Nephron progenitor cell (in vitro differentiated cells): Measurements from ENCODE around the gene TTC23L.
"Not testable (repeated sequence)": the region's sequence is repeated elsewhere in the genome, so short reads cannot be mapped to it uniquely, and the experiment has no call there.

Source experiments
- DNase-seq: peaks from one replicate; pipeline ENCODE4 v3.0.0; 2021
- H3K27ac Mint-ChIP-seq: 2 replicates; pipeline ENCODE4 v1.8.0; 2021; ENCODE audit warnings: mild to moderate bottlenecking, moderate library complexity, mixed read lengths
- H3K27me3 Mint-ChIP-seq: 2 replicates; pipeline ENCODE4 v1.8.0; 2021; ENCODE audit warnings: mild to moderate bottlenecking, low read depth, mixed read lengths; ENCODE audit not compliant: poor library complexity
- H3K36me3 Mint-ChIP-seq: 2 replicates; pipeline ENCODE4 v1.8.0; 2021; ENCODE audit warnings: low read depth, mixed read lengths
- H3K4me1 Mint-ChIP-seq: 2 replicates; pipeline ENCODE4 v1.8.0; 2021; ENCODE audit warnings: mixed read lengths
- H3K4me3 Mint-ChIP-seq: 2 replicates; pipeline ENCODE4 v1.8.0; 2021; ENCODE audit warnings: mild to moderate bottlenecking, moderate library complexity, mixed read lengths
- H3K9me3 Mint-ChIP-seq: 2 replicates; pipeline ENCODE4 v1.8.0; 2021; ENCODE audit warnings: mild to moderate bottlenecking, moderate library complexity, mixed read lengths
- TF ChIP-seq, protein P1 (sequence below): fragments of 200-600 bp; sonication (generic); IDR thresholded peaks from 2 replicates; pipeline ENCODE4 v1.5.0; 2021; ENCODE audit warnings: antibody characterized with exemption

Gene TTC23L

DNA sequence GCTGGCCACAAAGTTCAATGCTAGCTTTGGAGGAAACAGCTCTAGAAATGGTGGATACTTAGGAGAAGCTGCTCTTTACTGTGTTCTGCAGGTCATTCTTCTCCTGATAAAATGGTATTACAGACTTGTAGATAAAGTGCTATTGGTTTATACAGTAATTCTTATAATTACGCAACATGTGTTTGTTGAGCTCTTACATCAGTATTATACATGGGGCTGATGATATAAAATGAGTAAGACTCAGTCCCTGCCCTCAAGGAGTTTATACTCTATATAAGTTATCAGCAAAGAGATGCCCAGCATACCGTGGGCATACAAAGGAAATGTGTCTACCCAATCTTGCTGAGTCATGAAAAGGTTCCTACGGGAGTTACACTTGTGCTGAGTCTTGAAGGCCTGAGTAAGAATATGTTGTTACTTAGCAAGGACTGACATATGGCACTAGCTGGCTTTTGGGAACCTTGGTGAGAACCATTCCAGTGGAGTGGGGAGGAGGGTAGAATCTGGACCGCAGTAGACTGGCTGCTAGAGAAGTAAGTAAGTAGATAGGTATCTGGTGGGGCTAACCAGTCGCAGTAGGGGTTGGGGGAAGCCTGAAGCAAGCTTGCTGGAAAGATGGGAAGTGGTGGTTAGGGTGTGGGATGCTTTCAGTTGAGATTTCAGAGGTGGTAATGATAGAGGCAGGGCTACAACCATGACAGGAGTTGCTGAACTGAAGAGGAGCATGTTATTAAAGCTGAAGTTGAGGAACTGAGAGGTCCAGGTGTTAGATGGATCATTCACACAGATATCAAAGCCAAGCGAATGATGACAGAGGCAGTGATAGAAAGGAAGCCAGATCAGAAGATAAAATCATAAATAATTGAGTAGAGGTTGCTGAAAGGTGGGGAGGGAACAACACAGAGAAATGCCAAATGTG lies 11.1 kb upstream of the TTC23L start:
- peaks cover 49% of the 10 kb centered on the region for H3K36me3 Mint-ChIP-seq
- H3K4me3 Mint-ChIP-seq: no peak overlapping the region
- TF ChIP-seq, protein P1, sequence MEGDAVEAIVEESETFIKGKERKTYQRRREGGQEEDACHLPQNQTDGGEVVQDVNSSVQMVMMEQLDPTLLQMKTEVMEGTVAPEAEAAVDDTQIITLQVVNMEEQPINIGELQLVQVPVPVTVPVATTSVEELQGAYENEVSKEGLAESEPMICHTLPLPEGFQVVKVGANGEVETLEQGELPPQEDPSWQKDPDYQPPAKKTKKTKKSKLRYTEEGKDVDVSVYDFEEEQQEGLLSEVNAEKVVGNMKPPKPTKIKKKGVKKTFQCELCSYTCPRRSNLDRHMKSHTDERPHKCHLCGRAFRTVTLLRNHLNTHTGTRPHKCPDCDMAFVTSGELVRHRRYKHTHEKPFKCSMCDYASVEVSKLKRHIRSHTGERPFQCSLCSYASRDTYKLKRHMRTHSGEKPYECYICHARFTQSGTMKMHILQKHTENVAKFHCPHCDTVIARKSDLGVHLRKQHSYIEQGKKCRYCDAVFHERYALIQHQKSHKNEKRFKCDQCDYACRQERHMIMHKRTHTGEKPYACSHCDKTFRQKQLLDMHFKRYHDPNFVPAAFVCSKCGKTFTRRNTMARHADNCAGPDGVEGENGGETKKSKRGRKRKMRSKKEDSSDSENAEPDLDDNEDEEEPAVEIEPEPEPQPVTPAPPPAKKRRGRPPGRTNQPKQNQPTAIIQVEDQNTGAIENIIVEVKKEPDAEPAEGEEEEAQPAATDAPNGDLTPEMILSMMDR: no peak
- H3K4me1 Mint-ChIP-seq: no peaks in the 10 kb centered on the region
- no peaks in the 10 kb centered on the region for H3K9me3 Mint-ChIP-seq
- H3K27ac Mint-ChIP-seq: peak overlapping the region; percentile 13
- H3K27me3 Mint-ChIP-seq: no peaks in the 10 kb centered on the region
- no peak for DNase-seq

DNA sequence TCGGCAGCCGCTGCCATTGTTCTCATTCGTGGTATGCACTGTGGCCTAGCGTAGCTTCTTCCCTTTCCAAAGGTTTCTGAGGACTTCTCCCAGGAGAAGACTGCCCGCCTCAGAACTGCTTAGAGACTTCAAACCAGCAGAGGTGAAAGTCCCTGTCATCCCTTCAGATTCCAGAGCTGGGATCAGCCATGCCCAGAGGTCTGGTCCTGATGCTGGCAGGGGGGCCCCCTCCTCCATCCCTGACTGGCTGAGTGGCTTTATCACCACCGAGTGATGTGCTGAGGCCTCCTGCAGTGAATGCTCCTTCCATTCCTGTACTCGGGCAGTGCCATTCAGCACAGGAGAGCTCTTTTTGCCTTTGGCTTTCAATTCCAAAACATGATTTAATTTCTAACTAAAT lies 8.1 kb upstream of the TTC23L start:
- not testable (repeated sequence) for H3K27ac Mint-ChIP-seq, H3K27me3 Mint-ChIP-seq, DNase-seq, H3K9me3 Mint-ChIP-seq, H3K4me1 Mint-ChIP-seq, H3K4me3 Mint-ChIP-seq
- H3K36me3 Mint-ChIP-seq: peaks cover 35% of the 10 kb centered on the region

DNA sequence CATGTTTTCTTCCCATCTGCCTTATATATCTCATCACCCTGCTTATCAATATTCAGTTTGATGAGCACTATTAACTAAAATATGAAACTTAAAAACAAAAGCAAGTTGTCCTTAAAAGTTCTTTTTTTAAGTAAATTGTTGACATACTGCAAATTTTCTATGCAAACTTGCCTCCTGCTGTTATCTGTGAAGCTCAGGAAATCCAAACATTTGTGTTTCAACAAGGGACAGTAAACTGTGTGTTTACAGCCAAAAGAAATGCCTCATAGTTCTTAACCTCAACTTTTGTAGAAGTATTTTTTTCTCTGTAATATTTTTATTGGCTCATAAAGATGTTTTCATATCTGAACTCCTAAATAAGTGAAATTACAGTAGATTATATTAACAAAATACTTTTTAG lies 7.7 kb upstream of the TTC23L start:
- TF ChIP-seq, protein P1: no peak
- Mint-ChIP-seq H3K27ac (no peak overlapping the region), H3K4me1 (no peaks in the 10 kb centered on the region), H3K4me3 (no peak overlapping the region), H3K27me3 (peaks cover 3% of the 10 kb centered on the region), H3K36me3 (peaks cover 30% of the 10 kb centered on the region), H3K9me3 (no peaks in the 10 kb centered on the region)
- no peak for DNase-seq

DNA sequence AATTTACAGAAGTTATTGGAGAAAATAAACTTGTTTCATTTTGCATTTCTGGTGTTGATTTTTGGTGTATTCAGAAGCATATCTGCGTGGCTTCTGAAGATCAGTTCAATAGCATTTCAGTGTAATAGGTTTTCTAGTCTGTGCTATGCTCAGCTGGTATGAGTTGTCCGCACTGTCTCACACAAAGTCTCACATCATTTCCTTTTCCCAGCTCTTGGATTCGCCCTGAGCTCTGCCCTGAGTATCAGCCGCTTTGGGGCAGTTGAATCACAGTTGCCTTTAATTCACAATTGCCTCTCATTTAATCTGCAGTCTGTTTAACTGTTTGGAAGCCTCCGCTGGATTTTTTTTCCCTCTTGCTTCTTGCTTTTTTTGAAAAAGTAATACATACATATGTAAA lies 6.4 kb upstream of the TTC23L start:
- TF ChIP-seq, protein P1: no peak

DNA sequence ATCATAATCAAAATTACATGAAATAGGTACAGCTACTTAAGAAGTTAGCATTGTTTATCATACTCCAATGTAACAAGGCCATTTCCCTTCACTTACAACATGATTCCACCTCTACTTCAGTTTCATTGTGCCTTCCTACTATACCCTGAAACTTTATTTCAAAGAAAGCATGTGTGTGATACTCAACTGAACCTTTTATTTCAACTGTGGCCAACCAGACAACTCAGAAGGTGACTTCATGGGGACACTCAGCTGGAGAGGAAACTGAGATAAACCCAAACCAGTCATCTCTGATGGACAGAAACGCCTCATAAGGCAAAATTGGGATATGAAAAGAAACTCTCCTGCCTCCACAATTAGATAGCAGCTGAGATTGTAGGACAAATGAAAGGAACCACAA lies 5.9 kb upstream of the TTC23L start:
- TF ChIP-seq, protein P1: no peak
- Mint-ChIP-seq H3K36me3 (peaks cover 12% of the 10 kb centered on the region), H3K27me3 (peaks cover 4% of the 10 kb centered on the region), H3K27ac (no peak overlapping the region), H3K4me1 (no peaks in the 10 kb centered on the region), H3K4me3 (no peak overlapping the region), H3K9me3 (no peaks in the 10 kb centered on the region)
- no peak for DNase-seq

More for the DNA sequence above, 6.4 kb upstream of the TTC23L start:
- H3K4me1 Mint-ChIP-seq: no peaks in the 10 kb centered on the region
- H3K9me3 Mint-ChIP-seq: no peaks in the 10 kb centered on the region
- peaks cover 17% of the 10 kb centered on the region for H3K36me3 Mint-ChIP-seq
- no peak overlapping the region for H3K4me3 Mint-ChIP-seq
- DNase-seq: no peak
- peak overlapping the region; percentile 37 for H3K27ac Mint-ChIP-seq
- H3K27me3 Mint-ChIP-seq: peaks cover 4% of the 10 kb centered on the region

DNA sequence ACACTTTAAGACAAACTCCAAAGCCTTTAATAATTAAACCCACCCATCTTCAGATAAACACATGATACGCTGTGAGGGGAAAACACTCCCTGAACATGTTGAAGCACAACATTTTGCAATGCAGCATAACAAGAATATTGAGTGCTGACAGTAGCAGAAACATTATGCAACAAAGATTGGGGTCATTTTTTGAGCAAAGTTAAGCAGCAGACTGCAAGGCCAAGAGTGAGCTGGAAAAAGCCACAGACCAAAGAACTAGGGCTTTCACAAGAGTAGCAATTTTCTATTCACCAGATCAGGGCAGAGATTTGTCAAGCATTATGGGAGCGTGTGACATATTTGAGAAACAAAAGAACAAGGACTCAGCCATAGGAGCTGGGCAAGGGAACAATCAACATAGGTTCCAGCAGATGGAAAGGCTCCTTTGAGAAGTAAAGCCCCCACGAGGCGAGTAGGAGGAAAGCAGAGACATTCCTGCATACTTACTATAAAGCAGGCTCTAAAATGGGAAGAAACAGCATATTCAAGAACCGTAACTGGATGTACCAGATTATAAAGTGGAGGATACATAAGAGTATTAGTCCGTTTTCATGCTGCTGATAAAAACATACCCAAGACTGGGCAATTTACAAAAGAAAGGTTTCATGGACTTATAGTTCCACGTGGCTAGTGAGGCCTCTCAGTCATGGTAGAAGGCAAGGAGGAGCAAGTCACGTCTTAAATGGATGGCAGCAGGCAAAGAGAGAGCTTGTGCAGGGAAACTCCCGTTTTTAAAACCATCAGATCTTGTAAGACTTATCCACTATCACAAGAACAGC lies 4.8 kb upstream of the TTC23L start:
- no peak overlapping the region for H3K4me3 Mint-ChIP-seq
- no peak overlapping the region for H3K27ac Mint-ChIP-seq
- H3K9me3 Mint-ChIP-seq: no peaks in the 10 kb centered on the region

More for the DNA sequence above, 4.8 kb upstream of the TTC23L start:
- H3K4me1 Mint-ChIP-seq: peaks cover 8% of the 10 kb centered on the region
- DNase-seq: no peak
- TF ChIP-seq, protein P1: no peak
- H3K36me3 Mint-ChIP-seq: peaks cover 11% of the 10 kb centered on the region
- peaks cover 4% of the 10 kb centered on the region for H3K27me3 Mint-ChIP-seq
